ENCODE measurements around the gene LDLRAD4. TPM values are rescaled to one million over a fixed set of nuclear protein-coding genes. Genes with fewer than 3 reads are reported as not detected.
A peak's percentile ranks its signal among the peaks of the same experiment; 100 is the strongest.

Gene LDLRAD4
- total and polyA plus RNA-seq, 5 donors from 2014 or later: 42.4 to 207 (median 49.8) TPM

DNA sequence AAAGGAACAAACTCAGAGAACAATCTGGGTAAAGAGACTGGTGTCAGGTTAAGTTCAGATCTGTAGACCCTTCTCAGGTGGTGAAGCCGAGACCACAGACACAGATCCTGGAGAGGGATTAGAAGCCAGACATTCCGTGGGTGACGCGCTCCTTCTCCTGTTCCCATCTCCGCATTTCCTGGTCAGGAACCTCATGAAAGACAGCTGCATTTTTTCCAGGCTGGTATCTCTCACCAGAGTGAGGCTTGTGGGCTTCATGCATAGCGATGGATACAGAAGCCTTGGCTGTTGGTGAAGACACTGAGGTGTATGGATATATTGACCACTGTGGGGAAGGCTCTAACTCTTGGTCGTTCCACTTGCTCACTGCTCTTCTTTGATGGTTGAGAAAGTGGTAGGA lies 355.2 kb downstream of the LDLRAD4 start:
- Histone ChIP-seq H3K36me3 (ENCODE audit: control insufficient read depth, insufficient read depth, low read length) (no peaks in the 10 kb centered on the region), H3K9me3 (ENCODE audit: control insufficient read depth in 2 of 2, low read length in 2 of 2) (no peaks in the 10 kb centered on the region), H3K4me3 (ENCODE audit: low read depth, low read length) (no peak overlapping the region), H3K27me3 (ENCODE audit: control insufficient read depth, insufficient read depth, low read length) (no peaks in the 10 kb centered on the region), H3K27ac (ENCODE audit: insufficient read depth, low read length, poor library complexity, severe bottlenecking) (no peak overlapping the region), H3K4me1 (ENCODE audit: control insufficient read depth, insufficient read depth, low read length, poor library complexity, severe bottlenecking) (peaks cover 24% of the 10 kb centered on the region)
- peaks cover 12% of the 10 kb centered on the region for H3K36me3 Mint-ChIP-seq
- DNase-seq (no peak), ATAC-seq (ENCODE audit: low read depth in 2 of 2) (no peak)
- peaks cover 30 to 71% (median 53%) of the 10 kb centered on the region in 4 donors for H3K4me1 Mint-ChIP-seq
- H3K9me3 Mint-ChIP-seq: no peaks in the 10 kb centered on the region
- no peak overlapping the region for H3K4me3 Mint-ChIP-seq
- peak overlapping the region in 1 of 3 donors; percentile 12 for H3K27ac Mint-ChIP-seq
- no peaks in the 10 kb centered on the region for H3K27me3 Mint-ChIP-seq

GRCh38 chr18:13574355-13574754 lies 355.8 kb downstream of the LDLRAD4 start:
- no peaks in the 10 kb centered on the region for H3K9me3 Mint-ChIP-seq
- no peaks in the 10 kb centered on the region for H3K27me3 Mint-ChIP-seq
- Histone ChIP-seq H3K27ac (ENCODE audit: insufficient read depth, low read length, poor library complexity, severe bottlenecking) (no peak overlapping the region), H3K4me1 (ENCODE audit: control insufficient read depth, insufficient read depth, low read length, poor library complexity, severe bottlenecking) (peaks cover 29% of the 10 kb centered on the region), H3K27me3 (ENCODE audit: control insufficient read depth, insufficient read depth, low read length) (no peaks in the 10 kb centered on the region), H3K4me3 (ENCODE audit: low read depth, low read length) (no peak overlapping the region), H3K36me3 (ENCODE audit: control insufficient read depth, insufficient read depth, low read length) (no peaks in the 10 kb centered on the region), H3K9me3 (ENCODE audit: control insufficient read depth in 2 of 2, low read length in 2 of 2) (no peaks in the 10 kb centered on the region)
- ATAC-seq (ENCODE audit: low read depth in 2 of 2) (no peak), DNase-seq (no peak)
- peaks cover 12% of the 10 kb centered on the region for H3K36me3 Mint-ChIP-seq
- H3K4me1 Mint-ChIP-seq: peaks cover 24 to 67% (median 52%) of the 10 kb centered on the region in 4 donors
- H3K4me3 Mint-ChIP-seq: no peak overlapping the region
- H3K27ac Mint-ChIP-seq: peak overlapping the region in 1 of 3 donors; percentile 14

- Mint-ChIP-seq H3K27ac (peak overlapping the region in 1 of 3 donors; percentile 14), H3K9me3 (no peaks in the 10 kb centered on the region), H3K4me1 (peaks cover 25 to 69% (median 54%) of the 10 kb centered on the region in 4 donors), H3K4me3 (no peak overlapping the region), H3K27me3 (no peaks in the 10 kb centered on the region), H3K36me3 (peaks cover 12% of the 10 kb centered on the region)
- Histone ChIP-seq H3K4me3 (ENCODE audit: low read depth, low read length) (no peak overlapping the region), H3K27me3 (ENCODE audit: control insufficient read depth, insufficient read depth, low read length) (no peaks in the 10 kb centered on the region), H3K4me1 (ENCODE audit: control insufficient read depth, insufficient read depth, low read length, poor library complexity, severe bottlenecking) (peaks cover 33% of the 10 kb centered on the region), H3K36me3 (ENCODE audit: control insufficient read depth, insufficient read depth, low read length) (no peaks in the 10 kb centered on the region), H3K9me3 (ENCODE audit: control insufficient read depth in 2 of 2, low read length in 2 of 2) (no peaks in the 10 kb centered on the region), H3K27ac (ENCODE audit: insufficient read depth, low read length, poor library complexity, severe bottlenecking) (no peak overlapping the region)
- DNase-seq (no peak), ATAC-seq (ENCODE audit: low read depth in 2 of 2) (no peak)
Measured at GRCh38 chr18:13574761-13575160, 356.2 kb downstream of the LDLRAD4 start.

DNA sequence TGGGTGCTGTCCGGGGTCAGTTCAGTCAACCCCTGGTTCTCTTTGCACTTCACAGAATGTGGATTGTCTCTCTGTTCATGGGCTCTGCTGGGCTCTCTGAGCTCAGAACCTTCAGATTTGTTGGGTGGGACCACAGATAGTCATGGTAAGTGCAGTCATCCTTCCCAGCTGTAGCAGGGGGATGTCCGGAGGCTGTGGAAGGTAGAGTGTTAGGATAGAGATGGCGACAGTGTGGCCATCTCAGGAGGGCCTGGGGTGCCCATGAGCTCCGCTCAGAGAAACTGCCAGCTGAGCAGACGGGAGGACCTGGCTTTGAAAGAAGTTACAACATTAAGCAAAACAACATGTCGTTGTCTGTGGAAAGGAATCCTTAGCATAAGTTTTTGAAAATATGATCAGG lies 358.0 kb downstream of the LDLRAD4 start:
- no peaks in the 10 kb centered on the region for H3K9me3 ChIP-seq (ENCODE audit: control insufficient read depth in 2 of 2, low read length in 2 of 2)
- no peaks in the 10 kb centered on the region for H3K36me3 ChIP-seq (ENCODE audit: control insufficient read depth, insufficient read depth, low read length)
- no peak overlapping the region for H3K27ac ChIP-seq (ENCODE audit: insufficient read depth, low read length, poor library complexity, severe bottlenecking)
- Mint-ChIP-seq H3K27ac (peak overlapping the region; percentile 44 to 95 (median 87)), H3K4me1 (peaks cover 30 to 71% (median 55%) of the 10 kb centered on the region in 4 donors), H3K27me3 (no peaks in the 10 kb centered on the region), H3K9me3 (no peaks in the 10 kb centered on the region), H3K36me3 (peaks cover 12% of the 10 kb centered on the region), H3K4me3 (peak overlapping the region; percentile 35 to 83 (median 74))
- ATAC-seq (ENCODE audit: low read depth in 2 of 2) (no peak), DNase-seq (no peak)
- peak overlapping the region; percentile 63 for H3K4me3 ChIP-seq (ENCODE audit: low read depth, low read length)
- H3K4me1 ChIP-seq (ENCODE audit: control insufficient read depth, insufficient read depth, low read length, poor library complexity, severe bottlenecking): peaks cover 36% of the 10 kb centered on the region
- H3K27me3 ChIP-seq (ENCODE audit: control insufficient read depth, insufficient read depth, low read length): no peaks in the 10 kb centered on the region

DNA sequence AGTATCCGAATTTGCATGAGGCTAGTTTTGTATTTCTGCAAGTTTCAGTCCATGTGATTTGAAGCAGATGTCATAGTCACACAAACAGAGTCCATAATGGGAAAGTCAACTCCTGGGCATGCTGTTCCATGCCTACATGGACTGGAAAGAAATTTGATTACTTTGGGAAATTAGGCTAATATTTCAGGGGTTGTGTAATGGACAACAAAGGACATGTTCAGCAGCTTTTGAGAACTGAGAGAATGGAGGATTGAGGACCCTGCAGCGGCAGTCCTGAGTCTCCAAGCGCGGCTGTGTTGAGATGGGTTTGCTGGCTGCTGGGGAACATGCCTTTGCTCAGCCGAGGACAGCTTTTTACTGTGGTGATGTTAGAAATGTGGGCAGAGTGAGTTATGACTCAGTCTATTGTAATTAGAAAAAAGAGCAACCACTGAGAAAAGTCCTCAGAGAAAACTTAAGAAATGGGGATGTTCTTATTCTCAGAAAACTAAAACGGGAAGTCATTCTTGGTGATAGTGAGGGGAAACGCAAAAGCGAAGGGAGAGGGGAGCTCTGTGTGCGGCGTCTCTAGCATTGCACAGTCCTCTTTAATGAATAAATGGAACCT lies 358.6 kb downstream of the LDLRAD4 start:
- peak overlapping the region; percentile 44 to 95 (median 87) for H3K27ac Mint-ChIP-seq
- peak overlapping the region; percentile 71 to 88 (median 80) for H3K4me3 Mint-ChIP-seq
- H3K36me3 Mint-ChIP-seq: peaks cover 12% of the 10 kb centered on the region
- no peaks in the 10 kb centered on the region for H3K36me3 ChIP-seq (ENCODE audit: control insufficient read depth, insufficient read depth, low read length)
- H3K9me3 ChIP-seq (ENCODE audit: control insufficient read depth in 2 of 2, low read length in 2 of 2): no peaks in the 10 kb centered on the region
- H3K27me3 ChIP-seq (ENCODE audit: control insufficient read depth, insufficient read depth, low read length): no peaks in the 10 kb centered on the region
- no peaks in the 10 kb centered on the region for H3K27me3 Mint-ChIP-seq
- DNase-seq (peak in 1 of 3 donors; percentile 87), ATAC-seq (ENCODE audit: low read depth in 2 of 2) (peak; percentile 91 to 94)
- H3K4me1 ChIP-seq (ENCODE audit: control insufficient read depth, insufficient read depth, low read length, poor library complexity, severe bottlenecking): peaks cover 36% of the 10 kb centered on the region
- peaks cover 30 to 74% (median 57%) of the 10 kb centered on the region in 4 donors for H3K4me1 Mint-ChIP-seq
- peak overlapping the region; percentile 63 for H3K4me3 ChIP-seq (ENCODE audit: low read depth, low read length)
- no peaks in the 10 kb centered on the region for H3K9me3 Mint-ChIP-seq
- no peak overlapping the region for H3K27ac ChIP-seq (ENCODE audit: insufficient read depth, low read length, poor library complexity, severe bottlenecking)

DNA sequence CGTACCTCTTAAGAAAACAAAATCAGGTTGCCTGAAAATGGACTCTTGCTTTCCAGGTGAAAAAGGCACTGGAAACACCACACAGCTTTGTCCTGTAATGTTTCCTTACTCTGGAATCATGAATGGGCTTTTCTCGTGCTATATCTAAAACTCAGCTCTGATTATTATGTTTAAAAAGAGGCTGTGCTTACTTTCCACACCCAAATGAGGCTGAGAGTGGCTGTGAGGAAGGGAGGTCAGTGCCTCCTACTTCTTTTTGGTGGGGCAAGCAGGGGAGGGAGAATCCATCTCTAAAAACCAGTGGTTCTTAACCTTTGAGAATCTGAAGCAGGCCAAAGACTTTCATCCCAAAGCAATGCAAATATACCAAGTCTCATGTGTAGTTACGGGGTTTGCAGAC lies 359.2 kb downstream of the LDLRAD4 start:
- H3K4me3 Mint-ChIP-seq: peak overlapping the region; percentile 71 to 88 (median 80)

GRCh38 chr18:13578400-13578799 lies 359.8 kb downstream of the LDLRAD4 start:
- Mint-ChIP-seq H3K27me3 (no peaks in the 10 kb centered on the region), H3K4me3 (peak overlapping the region in 3 of 4 donors; percentile 20 to 83 (median 78)), H3K36me3 (peaks cover 12% of the 10 kb centered on the region), H3K9me3 (no peaks in the 10 kb centered on the region), H3K4me1 (peaks cover 32 to 70% (median 54%) of the 10 kb centered on the region in 4 donors), H3K27ac (peak overlapping the region in 2 of 3 donors; percentile 26 to 73)
- Histone ChIP-seq H3K9me3 (ENCODE audit: control insufficient read depth in 2 of 2, low read length in 2 of 2) (no peaks in the 10 kb centered on the region), H3K4me3 (ENCODE audit: low read depth, low read length) (peak overlapping the region; percentile 7), H3K4me1 (ENCODE audit: control insufficient read depth, insufficient read depth, low read length, poor library complexity, severe bottlenecking) (peaks cover 36% of the 10 kb centered on the region), H3K36me3 (ENCODE audit: control insufficient read depth, insufficient read depth, low read length) (no peaks in the 10 kb centered on the region), H3K27me3 (ENCODE audit: control insufficient read depth, insufficient read depth, low read length) (no peaks in the 10 kb centered on the region), H3K27ac (ENCODE audit: insufficient read depth, low read length, poor library complexity, severe bottlenecking) (no peak overlapping the region)
- ATAC-seq (ENCODE audit: low read depth in 2 of 2): no peak
- no peak for DNase-seq

More for the DNA sequence above, 359.2 kb downstream of the LDLRAD4 start:
- no peak for DNase-seq
- ATAC-seq (ENCODE audit: low read depth in 2 of 2): no peak
- Histone ChIP-seq H3K27ac (ENCODE audit: insufficient read depth, low read length, poor library complexity, severe bottlenecking) (no peak overlapping the region), H3K4me1 (ENCODE audit: control insufficient read depth, insufficient read depth, low read length, poor library complexity, severe bottlenecking) (peaks cover 36% of the 10 kb centered on the region), H3K4me3 (ENCODE audit: low read depth, low read length) (peak overlapping the region; percentile 63), H3K36me3 (ENCODE audit: control insufficient read depth, insufficient read depth, low read length) (no peaks in the 10 kb centered on the region), H3K27me3 (ENCODE audit: control insufficient read depth, insufficient read depth, low read length) (no peaks in the 10 kb centered on the region), H3K9me3 (ENCODE audit: control insufficient read depth in 2 of 2, low read length in 2 of 2) (no peaks in the 10 kb centered on the region)
- Mint-ChIP-seq H3K9me3 (no peaks in the 10 kb centered on the region), H3K27ac (peak overlapping the region in 2 of 3 donors; percentile 83 to 87), H3K4me1 (peaks cover 30 to 68% (median 53%) of the 10 kb centered on the region in 4 donors), H3K36me3 (peaks cover 12% of the 10 kb centered on the region), H3K27me3 (no peaks in the 10 kb centered on the region)

DNA sequence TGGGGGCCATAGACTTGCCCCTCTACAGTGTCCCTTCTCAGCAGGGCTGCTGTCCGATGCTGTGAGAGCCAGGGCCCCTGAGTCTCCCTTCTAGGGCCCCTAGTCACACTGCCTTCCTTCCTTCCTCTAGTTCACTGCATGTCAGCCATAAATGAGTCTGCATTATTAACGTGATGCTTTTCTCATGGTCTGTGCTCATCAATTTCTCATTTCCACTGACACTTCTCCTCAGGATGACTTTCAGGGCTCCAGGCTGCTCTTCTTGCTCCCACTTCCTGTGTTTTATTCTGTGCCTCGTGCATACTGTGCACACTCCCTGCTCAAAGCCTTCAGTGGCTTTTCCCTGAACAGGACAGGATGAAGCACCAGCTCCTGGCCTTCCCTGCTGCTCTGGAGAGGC lies 361.3 kb downstream of the LDLRAD4 start:
- Mint-ChIP-seq H3K9me3 (no peaks in the 10 kb centered on the region), H3K27me3 (no peaks in the 10 kb centered on the region), H3K4me3 (peak overlapping the region in 2 of 4 donors; percentile 1 to 2), H3K36me3 (peaks cover 15% of the 10 kb centered on the region), H3K27ac (peak overlapping the region; percentile 3 to 77 (median 47)), H3K4me1 (peaks cover 34 to 76% (median 62%) of the 10 kb centered on the region in 4 donors)
- peak in 1 of 3 donors; percentile 23 for DNase-seq
- no peaks in the 10 kb centered on the region for H3K27me3 ChIP-seq (ENCODE audit: control insufficient read depth, insufficient read depth, low read length)
- no peak overlapping the region for H3K27ac ChIP-seq (ENCODE audit: insufficient read depth, low read length, poor library complexity, severe bottlenecking)
- no peak overlapping the region for H3K4me3 ChIP-seq (ENCODE audit: low read depth, low read length)
- ATAC-seq (ENCODE audit: low read depth in 2 of 2): no peak
- no peaks in the 10 kb centered on the region for H3K9me3 ChIP-seq (ENCODE audit: control insufficient read depth in 2 of 2, low read length in 2 of 2)
- H3K36me3 ChIP-seq (ENCODE audit: control insufficient read depth, insufficient read depth, low read length): peaks cover 12% of the 10 kb centered on the region
- peaks cover 36% of the 10 kb centered on the region for H3K4me1 ChIP-seq (ENCODE audit: control insufficient read depth, insufficient read depth, low read length, poor library complexity, severe bottlenecking)
